CD14-positive monocyte (primary cell): ENCODE measurements around the gene ATPAF2. TPM values are rescaled to one million over a fixed set of nuclear protein-coding genes. Genes with fewer than 3 reads are reported as not detected.

Experiments
- DNase-seq, 3 donors: peaks; one replicate each; pipeline ENCODE4 v3.0.0-alpha.2; 2011 to 2022
- H2AFZ ChIP-seq: 2 replicates; pipeline ENCODE4 v1.6.0; 2012; ENCODE audit warnings: mild to moderate bottlenecking, low read depth, low read length, inconsistent platforms; ENCODE audit not compliant: insufficient read depth, poor library complexity, severe bottlenecking
- H3K27ac ChIP-seq, 2 donors: 1 replicate in 1 of 2; 2 replicates in 1 of 2; pipeline ENCODE4 v1.5.1; 2012 to 2013; ENCODE audit warnings: low read length in 2 of 2, control low read depth in 1 of 2, inconsistent platforms in 1 of 2, low read depth in 1 of 2, mild to moderate bottlenecking in 1 of 2
- H3K27me3 ChIP-seq, 2 donors: one replicate each; pipeline versions ENCODE4 v1.6.0 to v1.6.1; 2011 to 2013; ENCODE audit warnings: low read length in 2 of 2; ENCODE audit not compliant: control insufficient read depth in 2 of 2, insufficient read depth in 2 of 2
- H3K36me3 ChIP-seq, 2 donors: replicated peaks in 1 of 2; 1 replicate in 1 of 2; 2 replicates in 1 of 2; pipeline versions ENCODE4 v1.5.1 to v1.6.1; 2012 to 2013; ENCODE audit warnings: low read length in 2 of 2, control low read depth in 1 of 2, inconsistent platforms in 1 of 2, mild to moderate bottlenecking in 1 of 2; ENCODE audit not compliant: insufficient read depth in 2 of 2, control insufficient read depth in 1 of 2
- H3K4me1 ChIP-seq, 2 donors: 1 replicate in 1 of 2; 2 replicates in 1 of 2; pipeline versions ENCODE4 v1.5.1 to v1.6.1; 2012 to 2013; ENCODE audit warnings: low read length in 2 of 2, control low read depth in 1 of 2, inconsistent platforms in 1 of 2, mild to moderate bottlenecking in 1 of 2, moderate library complexity in 1 of 2; ENCODE audit not compliant: insufficient read depth in 2 of 2, control insufficient read depth in 1 of 2
- H3K4me2 ChIP-seq: replicated peaks from 2 replicates; pipeline ENCODE3; 2012; ENCODE audit warnings: low read length, moderate library complexity, mild to moderate bottlenecking; ENCODE audit not compliant: poor library complexity, severe bottlenecking; ENCODE audit errors: extremely low read depth
- H3K4me3 ChIP-seq, 3 experiments: fragments of 200-600 bp in 1 of 3; sonication (generic) in 1 of 3; replicated peaks in 1 of 3; 1 replicate in 2 of 3; 2 replicates in 1 of 3; pipeline ENCODE4 v1.5.1; 2011 to 2013; ENCODE audit warnings: low read length in 3 of 3, mild to moderate bottlenecking in 3 of 3, control low read depth in 2 of 3, low read depth in 2 of 3, inconsistent platforms in 1 of 3, moderate library complexity in 1 of 3
- H3K79me2 ChIP-seq: 2 replicates; pipeline ENCODE4 v1.6.0; 2012; ENCODE audit warnings: mild to moderate bottlenecking, control low read depth, inconsistent platforms, low read length, moderate library complexity; ENCODE audit not compliant: insufficient read depth
- H3K9ac ChIP-seq: 2 replicates; pipeline ENCODE4 v1.6.0; 2017; ENCODE audit warnings: low read length, mild to moderate bottlenecking; ENCODE audit not compliant: insufficient read depth, poor library complexity, severe bottlenecking
- H3K9me3 ChIP-seq, 2 donors: replicated peaks in 1 of 2; 1 replicate in 1 of 2; 2 replicates in 1 of 2; pipeline versions ENCODE4 v1.5.1 to v1.6.1; 2012 to 2013; ENCODE audit warnings: low read length in 2 of 2, control low read depth in 1 of 2; ENCODE audit not compliant: control insufficient read depth in 1 of 2, insufficient read depth in 1 of 2
- H4K20me1 ChIP-seq: 2 replicates; pipeline ENCODE4 v1.6.0; 2012; ENCODE audit warnings: mild to moderate bottlenecking, low read length, control low read depth, moderate library complexity; ENCODE audit not compliant: insufficient read depth
- H3K27ac Mint-ChIP-seq, 7 donors: one replicate each; pipeline ENCODE4 v1.8.0; 2020; ENCODE audit warnings: mild to moderate bottlenecking in 7 of 7, mixed read lengths in 7 of 7, moderate library complexity in 6 of 7, inconsistent platforms in 2 of 7
- H3K27me3 Mint-ChIP-seq, 3 donors: one replicate each; pipeline ENCODE4 v1.8.0; 2021 to 2022; ENCODE audit warnings: low read depth in 3 of 3, mild to moderate bottlenecking in 3 of 3, mixed read lengths in 3 of 3, moderate library complexity in 3 of 3, inconsistent platforms in 1 of 3
- H3K36me3 Mint-ChIP-seq, 2 donors: one replicate each; pipeline ENCODE4 v1.8.0; 2020; ENCODE audit warnings: mixed read lengths in 2 of 2, inconsistent platforms in 1 of 2, mild to moderate bottlenecking in 1 of 2
- H3K4me1 Mint-ChIP-seq: one replicate; pipeline ENCODE4 v1.8.0; 2020; ENCODE audit warnings: mild to moderate bottlenecking, mixed read lengths
- H3K4me3 Mint-ChIP-seq, 2 donors: one replicate each; pipeline ENCODE4 v1.8.0; 2020; ENCODE audit warnings: mild to moderate bottlenecking in 2 of 2, mixed read lengths in 2 of 2, moderate library complexity in 1 of 2
- H3K9me3 Mint-ChIP-seq, 7 donors: one replicate each; pipeline ENCODE4 v1.8.0; 2020 to 2022; ENCODE audit warnings: mixed read lengths in 7 of 7, mild to moderate bottlenecking in 6 of 7, moderate library complexity in 6 of 7, inconsistent platforms in 2 of 7
- WGBS: methylation state at CpG from one replicate; pipeline ENCODE4 v1.1.5; 2013; ENCODE audit warnings: missing lambda C conversion rate; ENCODE audit not compliant: insufficient coverage; 5-methylcytosine and 5-hydroxymethylcytosine counted together
- intact Hi-C, 2 donors: fragments of 100-400 bp; cut with micrococcal nuclease; formaldehyde crosslinking; loops; one replicate each; pipeline versions ENCODE4 v1.15.0 to v1.15.1; 2023
- polyA plus RNA-seq, 3 donors: library from polyadenylated mRNA; depleted of rRNA in 1 of 3; unstranded in 2 of 3; stranded (reverse) in 1 of 3; fragments of 300-500 nt in 2 of 3; fragments of >200 nt in 1 of 3; fragmentation: Illumina TruSeq in 2 of 3; gene quantifications; 1 replicate in 2 of 3; 2 replicates in 1 of 3; pipeline ENCODE4 v1.2.3, GENCODE V29; 2012 to 2021
- TF ChIP-seq, protein P1 (sequence below): fragments of 200-600 bp; IDR thresholded peaks from one replicate; pipeline ENCODE4 v1.8.0; 2022; ENCODE audit warnings: antibody characterized with exemption, mild to moderate bottlenecking

ATPAF2 gene
- polyA plus RNA-seq, 3 donors: 41.3 to 50.8 (median 44.9) TPM

DNA sequence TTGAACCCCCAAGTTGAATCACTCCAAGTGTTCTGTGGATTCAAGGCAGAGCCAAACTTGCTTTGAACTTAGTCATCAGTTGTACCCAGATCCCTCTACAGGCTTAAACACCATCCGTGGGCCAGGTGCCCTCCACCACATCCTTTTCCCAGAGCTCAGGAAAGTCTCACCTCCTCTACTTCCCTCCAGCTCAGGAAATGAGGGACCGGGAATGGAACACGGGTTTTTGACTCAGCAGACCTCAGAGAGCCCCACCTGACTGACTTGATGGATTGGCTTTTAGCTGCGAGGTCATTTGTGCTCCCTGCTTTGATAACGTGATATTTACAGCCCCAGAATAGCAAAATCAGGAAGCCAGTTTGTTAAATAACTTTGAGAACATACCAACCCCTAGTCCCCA, 20.3 kb upstream of the ATPAF2 start:
- H3K79me2 ChIP-seq: no peaks in the 10 kb centered on the region
- no peak overlapping the region for H2AFZ ChIP-seq
- Mint-ChIP-seq H3K27ac (peak overlapping the region in 1 of 7 donors; percentile 46), H3K27me3 (no peaks in the 10 kb centered on the region), H3K36me3 (peaks cover 70 to 93% of the 10 kb centered on the region in 2 donors), H3K4me1 (peaks cover 5% of the 10 kb centered on the region), H3K9me3 (peaks cover 0 to 2% (median 0%) of the 10 kb centered on the region in 7 donors), H3K4me3 (no peak overlapping the region)
- TF ChIP-seq, protein P1, sequence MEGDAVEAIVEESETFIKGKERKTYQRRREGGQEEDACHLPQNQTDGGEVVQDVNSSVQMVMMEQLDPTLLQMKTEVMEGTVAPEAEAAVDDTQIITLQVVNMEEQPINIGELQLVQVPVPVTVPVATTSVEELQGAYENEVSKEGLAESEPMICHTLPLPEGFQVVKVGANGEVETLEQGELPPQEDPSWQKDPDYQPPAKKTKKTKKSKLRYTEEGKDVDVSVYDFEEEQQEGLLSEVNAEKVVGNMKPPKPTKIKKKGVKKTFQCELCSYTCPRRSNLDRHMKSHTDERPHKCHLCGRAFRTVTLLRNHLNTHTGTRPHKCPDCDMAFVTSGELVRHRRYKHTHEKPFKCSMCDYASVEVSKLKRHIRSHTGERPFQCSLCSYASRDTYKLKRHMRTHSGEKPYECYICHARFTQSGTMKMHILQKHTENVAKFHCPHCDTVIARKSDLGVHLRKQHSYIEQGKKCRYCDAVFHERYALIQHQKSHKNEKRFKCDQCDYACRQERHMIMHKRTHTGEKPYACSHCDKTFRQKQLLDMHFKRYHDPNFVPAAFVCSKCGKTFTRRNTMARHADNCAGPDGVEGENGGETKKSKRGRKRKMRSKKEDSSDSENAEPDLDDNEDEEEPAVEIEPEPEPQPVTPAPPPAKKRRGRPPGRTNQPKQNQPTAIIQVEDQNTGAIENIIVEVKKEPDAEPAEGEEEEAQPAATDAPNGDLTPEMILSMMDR: no peak
- H3K27me3 ChIP-seq: no peaks in the 10 kb centered on the region
- WGBS: 50% methylated on average over 3 of the region's 5 CpGs
- no peaks in the 10 kb centered on the region for H4K20me1 ChIP-seq
- no peaks in the 10 kb centered on the region for H3K4me1 ChIP-seq
- no peaks in the 10 kb centered on the region for H3K9me3 ChIP-seq
- peaks cover 47 to 81% of the 10 kb centered on the region in 2 donors for H3K36me3 ChIP-seq
- H3K9ac ChIP-seq: no peak overlapping the region
- intact Hi-C loops: no loop called here
- H3K27ac ChIP-seq: no peak overlapping the region
- no peak overlapping the region for H3K4me3 ChIP-seq
- no peak for DNase-seq
- H3K4me2 ChIP-seq: no peak overlapping the region

DNA sequence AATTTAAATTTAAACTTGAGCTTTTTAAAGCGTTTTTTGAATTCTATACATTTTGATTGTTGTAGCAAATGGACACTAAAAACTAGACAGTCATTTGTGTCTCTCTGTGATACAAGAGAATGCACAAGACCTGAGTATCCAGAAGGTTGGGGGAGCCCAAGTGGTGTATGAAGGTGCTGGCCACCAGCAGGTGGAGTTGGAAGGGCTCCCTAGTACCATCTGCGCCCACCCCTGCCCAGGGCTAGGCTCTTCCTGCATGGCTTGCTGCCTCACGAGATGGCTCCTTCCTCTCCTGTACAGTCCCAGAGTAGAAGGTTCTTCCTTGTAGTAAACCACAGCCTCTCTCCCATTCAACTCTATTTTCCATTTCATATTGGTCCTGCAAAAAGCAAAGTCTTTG, 17.2 kb upstream of the ATPAF2 start:
- Histone ChIP-seq H3K36me3 (peaks cover 37 to 71% of the 10 kb centered on the region in 2 donors), H3K4me3 (no peak overlapping the region), H3K27ac (no peak overlapping the region), H4K20me1 (no peaks in the 10 kb centered on the region), H3K27me3 (no peaks in the 10 kb centered on the region), H3K9ac (no peak overlapping the region), H3K79me2 (no peaks in the 10 kb centered on the region), H3K4me1 (no peaks in the 10 kb centered on the region), H3K9me3 (no peaks in the 10 kb centered on the region), H3K4me2 (no peak overlapping the region), H2AFZ (no peak overlapping the region)
- WGBS: 50% methylated on average over 2 of the region's 3 CpGs
- peaks cover 5% of the 10 kb centered on the region for H3K4me1 Mint-ChIP-seq
- H3K4me3 Mint-ChIP-seq: no peak overlapping the region
- H3K27ac Mint-ChIP-seq: peak overlapping the region in 3 of 7 donors; percentile 24 to 75 (median 54)
- no peak for DNase-seq
- no peaks in the 10 kb centered on the region for H3K9me3 Mint-ChIP-seq
- H3K36me3 Mint-ChIP-seq: peaks cover 54 to 77% of the 10 kb centered on the region in 2 donors
- TF ChIP-seq, protein P1: no peak
- no peaks in the 10 kb centered on the region for H3K27me3 Mint-ChIP-seq
- intact Hi-C loops: no loop called here
